HCT116 (cell line): ENCODE measurements around the gene NRBP1. TPM values are rescaled to one million over a fixed set of nuclear protein-coding genes. Genes with fewer than 3 reads are reported as not detected.

Source experiments
- total RNA-seq: library from RNA; stranded (reverse); gene quantifications from one replicate; pipeline ENCODE4 v1.2.1, GENCODE V29; 2021; ENCODE audit not compliant: unreplicated experiment

The NRBP1 gene
- total RNA-seq, 1 experiment from 2014 or later, result 79.1 TPM

Other genes starting within 250 kb of the NRBP1 start
- gene ATRAID, start 216.6 kb upstream of the NRBP1 start, total RNA-seq, result 93.6 TPM
- gene SLC5A6, start 216.4 kb upstream of the NRBP1 start, total RNA-seq, result 55.4 TPM
- gene CAD, start 211.3 kb upstream of the NRBP1 start, total RNA-seq, result 114 TPM
- 20.5 TPM for gene SLC30A3, start 165.6 kb upstream of the NRBP1 start, total RNA-seq
- 2.5 TPM for gene DNAJC5G, start 153.2 kb upstream of the NRBP1 start, total RNA-seq
- 2.0 TPM for gene TRIM54, start 146.2 kb upstream of the NRBP1 start, total RNA-seq
- gene UCN, start 120.2 kb upstream of the NRBP1 start, total RNA-seq, result 8.0 TPM
- gene MPV17, start 105.5 kb upstream of the NRBP1 start, total RNA-seq, result 55.4 TPM
- gene GTF3C2, start 71.9 kb upstream of the NRBP1 start, total RNA-seq, result 88.2 TPM
- 43.8 TPM for gene EIF2B4, start 58.3 kb upstream of the NRBP1 start, total RNA-seq
- 90.5 TPM for gene SNX17, start 58.0 kb upstream of the NRBP1 start, total RNA-seq
- 12.8 TPM for gene ZNF513, start 47.9 kb upstream of the NRBP1 start, total RNA-seq
- gene PPM1G, start 19.0 kb upstream of the NRBP1 start, total RNA-seq, result 140 TPM
- gene KRTCAP3, start 13.8 kb downstream of the NRBP1 start, total RNA-seq, result 65.7 TPM
- 13.7 TPM for gene IFT172, start 61.1 kb downstream of the NRBP1 start, total RNA-seq
- 3.3 TPM for gene FNDC4, start 66.6 kb downstream of the NRBP1 start, total RNA-seq
- gene GCKR, start 68.2 kb downstream of the NRBP1 start, total RNA-seq, result not detected
- gene ZNF512, start 154.4 kb downstream of the NRBP1 start, total RNA-seq, result 33.0 TPM
- gene CCDC121, start 200.4 kb downstream of the NRBP1 start, total RNA-seq, result 2.1 TPM
- gene GPN1, start 200.4 kb downstream of the NRBP1 start, total RNA-seq, result 34.3 TPM
- gene SUPT7L, start 235.0 kb downstream of the NRBP1 start, total RNA-seq, result 25.2 TPM
- gene SLC4A1AP, start 235.3 kb downstream of the NRBP1 start, total RNA-seq, result 19.8 TPM